Esophagus squamous epithelium (tissue), 4 donors: Measurements from ENCODE around the gene CYP27B1.

Experiments used
- POLR2A ChIP-seq, 4 donors: fragments of 450-650 bp; IDR thresholded peaks; one replicate each; pipeline ENCODE4 v1.6.1; 2017; ENCODE audit warnings: antibody characterized with exemption in 4 of 4, mild to moderate bottlenecking in 4 of 4, moderate library complexity in 3 of 4
- TF ChIP-seq, protein P1 (sequence below), 6 experiments: fragments of 450-650 bp in 4 of 6; fragments of 200-600 bp in 2 of 6; sonication (generic) in 2 of 6; IDR thresholded peaks; one replicate each; pipeline ENCODE4 v1.5.1; 2016 to 2019; ENCODE audit warnings: antibody characterized with exemption in 6 of 6, mild to moderate bottlenecking in 4 of 6, moderate library complexity in 4 of 6

DNA sequence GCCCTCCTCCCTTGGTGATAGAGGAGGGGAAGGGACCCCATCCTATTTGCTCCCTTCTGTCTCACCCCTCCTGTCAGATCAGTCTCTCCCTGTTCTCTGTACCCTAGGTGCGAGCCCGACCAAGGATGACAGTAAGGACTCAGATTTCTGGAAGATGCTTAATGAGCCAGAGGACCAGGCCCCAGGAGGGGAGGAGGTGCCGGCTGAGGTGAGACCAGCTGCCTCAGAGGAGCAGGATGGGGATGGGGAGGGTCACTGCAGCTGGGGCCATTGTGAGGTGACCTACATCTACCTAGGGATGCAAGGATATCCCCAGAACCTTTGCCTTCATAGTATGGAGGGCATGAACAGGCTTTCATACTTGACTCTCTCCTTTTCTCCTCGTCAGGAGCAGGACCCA, 50.6 kb downstream of the CYP27B1 start:
- TF ChIP-seq, protein P1, sequence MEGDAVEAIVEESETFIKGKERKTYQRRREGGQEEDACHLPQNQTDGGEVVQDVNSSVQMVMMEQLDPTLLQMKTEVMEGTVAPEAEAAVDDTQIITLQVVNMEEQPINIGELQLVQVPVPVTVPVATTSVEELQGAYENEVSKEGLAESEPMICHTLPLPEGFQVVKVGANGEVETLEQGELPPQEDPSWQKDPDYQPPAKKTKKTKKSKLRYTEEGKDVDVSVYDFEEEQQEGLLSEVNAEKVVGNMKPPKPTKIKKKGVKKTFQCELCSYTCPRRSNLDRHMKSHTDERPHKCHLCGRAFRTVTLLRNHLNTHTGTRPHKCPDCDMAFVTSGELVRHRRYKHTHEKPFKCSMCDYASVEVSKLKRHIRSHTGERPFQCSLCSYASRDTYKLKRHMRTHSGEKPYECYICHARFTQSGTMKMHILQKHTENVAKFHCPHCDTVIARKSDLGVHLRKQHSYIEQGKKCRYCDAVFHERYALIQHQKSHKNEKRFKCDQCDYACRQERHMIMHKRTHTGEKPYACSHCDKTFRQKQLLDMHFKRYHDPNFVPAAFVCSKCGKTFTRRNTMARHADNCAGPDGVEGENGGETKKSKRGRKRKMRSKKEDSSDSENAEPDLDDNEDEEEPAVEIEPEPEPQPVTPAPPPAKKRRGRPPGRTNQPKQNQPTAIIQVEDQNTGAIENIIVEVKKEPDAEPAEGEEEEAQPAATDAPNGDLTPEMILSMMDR (IDR thresholded peaks at IDR 0.05): no peak
- no peak for TF ChIP-seq POLR2A (IDR thresholded peaks at IDR 0.05)
